HG02840 (cell line): ENCODE data around the gene PARD3B.

Experiments used
- ATAC-seq: cut with Tn5 transposase; IDR thresholded peaks from one replicate; pipeline ENCODE4 v1.9.1; 2021; ENCODE audit warnings: mild to moderate bottlenecking, moderate library complexity, moderate number of reproducible peaks; ENCODE audit not compliant: unreplicated experiment, low FRiP score

Gene PARD3B

GRCh38 chr2:204824751-204825453 lies 279.6 kb downstream of the PARD3B start:
- no peak for ATAC-seq

GRCh38 chr2:204825681-204826080 lies 280.4 kb downstream of the PARD3B start:
- no peak for ATAC-seq

- no peak for ATAC-seq
These were observed 282.7 kb downstream of the PARD3B start for GRCh38 chr2:204827701-204828590.

- no peak for ATAC-seq
These were observed 289.6 kb downstream of the PARD3B start for GRCh38 chr2:204834716-204835384.

- no peak for ATAC-seq
These were observed 290.5 kb downstream of the PARD3B start for GRCh38 chr2:204835786-204836185.

- no peak for ATAC-seq
These were observed 295.2 kb downstream of the PARD3B start for GRCh38 chr2:204840504-204840903.

GRCh38 chr2:204842068-204842467 lies 296.8 kb downstream of the PARD3B start:
- ATAC-seq, result no peak

- no peak for ATAC-seq
These were observed 297.6 kb downstream of the PARD3B start for GRCh38 chr2:204842661-204843485.

- no peak for ATAC-seq
These were observed 301.2 kb downstream of the PARD3B start for GRCh38 chr2:204846471-204846870.

- ATAC-seq, result no peak
These were observed 304.6 kb downstream of the PARD3B start for GRCh38 chr2:204849892-204850291.

GRCh38 chr2:204850581-204850980 lies 305.3 kb downstream of the PARD3B start:
- no peak for ATAC-seq

- no peak for ATAC-seq
These were observed 308.6 kb downstream of the PARD3B start for GRCh38 chr2:204853905-204854304.

- ATAC-seq, result no peak
These were observed 315.0 kb downstream of the PARD3B start for GRCh38 chr2:204860274-204860673.

- ATAC-seq, result no peak
These were observed 317.5 kb downstream of the PARD3B start for GRCh38 chr2:204862809-204863208.

GRCh38 chr2:204863336-204863735 lies 318.1 kb downstream of the PARD3B start:
- ATAC-seq, result no peak

- no peak for ATAC-seq
These were observed 324.0 kb downstream of the PARD3B start for GRCh38 chr2:204869132-204869823.

GRCh38 chr2:204870053-204870452 lies 324.8 kb downstream of the PARD3B start:
- ATAC-seq, result no peak

- ATAC-seq, result no peak
These were observed 326.1 kb downstream of the PARD3B start for GRCh38 chr2:204871231-204871953.

GRCh38 chr2:204876311-204876710 lies 331.0 kb downstream of the PARD3B start:
- ATAC-seq, result no peak
